GM18526 (cell line): ENCODE data around the gene APLF.

Source experiments
- POLR2A ChIP-seq: IDR thresholded peaks from 3 replicates; pipeline ENCODE4 v1.6.1; 2011; ENCODE audit not compliant: insufficient read length; ENCODE audit errors: extremely low read depth

Gene APLF

DNA sequence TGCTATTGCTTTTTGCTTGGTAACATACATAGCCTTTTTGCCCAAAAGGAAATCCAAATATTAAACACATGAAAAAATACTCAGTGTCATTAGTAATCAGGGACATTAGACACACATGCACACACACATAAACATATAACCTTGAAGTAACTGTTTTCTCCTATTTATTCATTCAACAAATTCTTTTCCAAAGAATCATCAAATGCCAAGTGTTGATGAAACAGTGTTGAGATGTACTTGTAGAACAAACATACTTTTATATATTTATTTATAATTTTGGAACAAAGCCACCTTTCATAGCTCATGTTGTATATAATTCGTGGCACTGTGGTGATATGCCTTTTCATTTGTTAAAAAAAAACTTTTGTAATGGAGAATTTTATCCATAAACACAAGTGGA lies 81.0 kb downstream of the APLF start:
- TF ChIP-seq POLR2A: no peak

DNA sequence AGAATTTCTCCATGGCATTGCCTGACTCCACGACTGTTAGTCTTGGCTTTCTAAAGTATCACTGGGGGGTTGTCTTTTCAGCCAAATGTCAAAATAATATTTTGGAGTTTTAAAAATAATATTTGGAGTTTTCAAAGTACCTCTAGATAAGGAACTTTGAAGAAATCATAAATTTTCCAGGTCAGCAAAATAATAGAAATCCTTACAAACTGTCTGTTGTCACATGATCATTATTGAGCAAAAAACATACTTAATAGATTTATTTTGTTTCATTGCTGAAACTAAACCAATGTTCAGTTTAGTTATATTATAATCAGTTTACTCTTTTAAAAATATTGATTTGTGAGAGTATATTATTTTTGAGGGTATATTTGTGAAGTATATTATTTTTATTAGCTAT lies 85.7 kb downstream of the APLF start:
- no peak for TF ChIP-seq POLR2A

DNA sequence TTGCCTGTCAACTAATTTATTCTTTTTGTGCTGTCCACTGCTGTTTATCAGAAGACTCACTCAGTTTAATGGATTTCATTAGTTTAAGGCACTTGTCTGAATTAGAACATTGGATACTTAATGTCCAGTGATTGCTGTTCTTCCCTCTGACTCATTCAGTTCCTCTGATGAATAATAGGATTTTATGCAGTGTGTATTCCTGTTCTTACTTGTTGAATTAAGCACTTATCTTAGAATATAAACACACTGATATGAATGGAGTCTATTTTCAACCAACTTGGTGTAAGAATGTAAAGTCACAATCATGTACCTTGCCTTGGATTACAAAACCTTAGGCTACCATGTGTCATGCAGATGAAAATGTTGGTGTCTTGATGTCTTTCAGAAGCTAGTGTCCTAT lies 89.0 kb downstream of the APLF start:
- no peak for TF ChIP-seq POLR2A

DNA sequence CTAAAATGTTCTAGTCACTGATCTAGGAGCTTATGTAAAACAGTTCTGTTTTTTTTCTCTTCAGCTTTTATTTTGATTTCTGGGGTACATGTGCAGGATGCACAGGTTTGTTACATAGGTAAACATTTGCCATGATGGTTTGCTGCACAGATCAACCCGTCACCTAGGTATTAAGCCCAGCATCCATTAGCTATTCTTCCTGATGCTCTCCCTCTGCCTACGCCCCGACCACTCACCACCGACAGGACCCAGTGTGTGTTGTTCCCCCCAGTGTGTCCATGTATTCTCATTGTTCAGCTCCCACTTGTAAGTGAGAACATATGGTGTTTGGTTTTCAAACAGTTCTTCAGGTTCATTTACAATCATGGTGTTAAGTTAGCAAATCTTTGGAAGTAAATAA lies 91.2 kb downstream of the APLF start:
- TF ChIP-seq POLR2A: no peak

DNA sequence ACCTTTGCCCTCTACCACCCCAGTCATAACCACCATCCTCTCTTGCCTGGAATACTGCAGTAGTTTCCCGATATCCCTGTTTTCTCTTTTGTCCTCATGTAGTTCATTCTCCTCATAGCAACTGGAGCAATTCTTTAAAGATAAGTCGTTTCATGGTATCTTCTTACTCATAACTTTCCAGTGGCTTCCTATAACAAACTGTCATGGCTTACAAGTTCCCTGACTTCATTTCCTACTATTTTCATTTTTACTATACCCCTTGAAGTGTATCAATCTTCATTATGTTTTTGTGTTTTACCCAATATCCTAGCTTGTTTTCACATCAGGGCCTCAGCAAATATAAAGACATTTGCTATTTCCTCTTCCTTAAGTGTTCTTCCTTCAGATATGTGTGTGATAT lies 92.3 kb downstream of the APLF start:
- no peak for TF ChIP-seq POLR2A

DNA sequence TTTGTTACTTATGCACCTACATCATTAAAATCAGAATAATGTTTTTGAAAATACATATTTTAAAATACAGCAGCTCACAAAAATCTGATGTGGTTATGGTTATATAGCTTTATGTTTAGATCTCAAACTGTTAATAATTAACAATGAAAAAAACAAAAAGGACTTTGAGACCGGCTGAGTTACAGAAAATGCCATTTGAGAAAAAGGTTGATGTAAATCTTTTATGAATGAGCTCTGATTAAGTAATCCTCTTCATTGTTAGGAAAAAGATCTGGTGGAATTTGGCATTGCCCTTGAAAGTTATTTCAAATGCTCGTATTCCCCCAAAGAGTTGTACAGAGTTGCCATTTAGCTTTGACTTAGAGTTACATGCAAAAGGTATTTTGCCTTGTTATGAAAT lies 93.2 kb downstream of the APLF start:
- TF ChIP-seq POLR2A: no peak

DNA sequence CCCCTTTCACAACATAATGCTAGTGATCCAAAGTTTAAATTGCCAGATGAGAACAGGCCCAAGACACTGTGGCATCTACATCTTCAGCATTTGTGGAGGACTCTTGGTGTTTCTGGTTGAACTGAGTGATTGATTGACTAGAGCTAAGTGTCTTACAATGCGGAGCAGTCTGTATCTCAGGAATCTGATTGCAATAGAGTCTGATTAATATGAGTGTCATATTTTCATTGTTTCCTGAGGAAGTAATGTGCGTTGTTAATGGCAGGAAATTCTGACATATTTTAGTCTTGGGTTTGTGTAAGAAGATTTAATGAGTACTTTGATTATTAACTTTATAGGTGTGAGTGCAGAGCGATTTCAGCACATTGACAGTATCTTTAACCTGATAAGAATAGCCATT lies 94.0 kb downstream of the APLF start:
- TF ChIP-seq POLR2A: no peak

DNA sequence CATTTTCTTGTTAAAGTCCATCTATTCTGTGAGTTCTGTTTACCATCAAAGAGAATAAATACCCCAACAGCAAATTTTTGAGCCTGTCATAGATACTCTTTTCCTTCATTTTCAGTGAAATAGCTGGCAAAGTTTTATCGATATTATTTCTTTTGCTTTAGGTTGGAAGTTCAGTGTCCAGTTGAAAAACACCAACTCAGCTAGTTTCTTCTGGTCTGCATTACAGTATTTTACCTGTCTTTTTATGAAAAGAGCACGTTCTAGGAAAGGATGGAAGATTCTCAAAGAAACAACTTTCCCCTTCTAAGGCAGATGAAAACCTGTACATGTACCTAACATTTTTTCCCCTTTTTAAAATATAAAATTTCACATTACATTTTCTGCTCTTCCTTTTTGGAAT lies 95.5 kb downstream of the APLF start:
- no peak for TF ChIP-seq POLR2A

DNA sequence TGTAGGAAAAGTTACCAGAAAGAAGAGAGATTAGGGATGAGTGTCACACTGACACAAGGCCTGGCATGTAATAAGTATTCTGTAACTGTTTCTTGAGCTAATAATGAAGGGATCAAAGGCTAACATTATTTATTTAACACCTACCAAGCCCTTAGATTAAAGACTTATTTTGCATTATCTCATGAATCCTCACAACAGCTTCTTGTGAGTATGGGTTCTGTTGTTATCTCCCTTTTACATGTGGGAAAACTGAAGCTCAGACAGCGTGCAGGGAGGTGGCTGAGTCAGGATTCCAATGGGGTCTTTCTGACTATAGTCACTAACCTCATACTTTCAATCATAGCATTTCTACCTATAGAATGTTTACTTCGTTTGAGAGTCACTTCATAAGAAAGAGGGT lies 97.0 kb downstream of the APLF start:
- no peak for TF ChIP-seq POLR2A

DNA sequence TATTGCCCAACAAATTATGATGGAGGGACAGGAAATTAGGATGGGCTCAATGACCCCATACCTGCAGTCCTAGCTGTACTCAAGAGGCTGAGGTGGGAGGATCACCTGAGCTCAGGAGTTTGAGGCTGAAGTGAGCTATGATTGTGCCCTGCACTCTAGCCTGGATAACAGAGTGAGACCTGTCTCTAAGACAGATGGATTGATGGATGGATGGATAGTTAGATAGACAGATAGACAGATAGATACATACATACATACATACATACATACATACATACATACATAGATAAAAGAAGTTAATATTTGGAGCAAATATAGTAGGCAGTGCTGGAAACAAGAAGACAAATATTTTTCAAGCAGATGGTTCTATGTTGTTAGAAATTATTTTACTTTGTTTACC lies 97.9 kb downstream of the APLF start:
- TF ChIP-seq POLR2A: no peak

DNA sequence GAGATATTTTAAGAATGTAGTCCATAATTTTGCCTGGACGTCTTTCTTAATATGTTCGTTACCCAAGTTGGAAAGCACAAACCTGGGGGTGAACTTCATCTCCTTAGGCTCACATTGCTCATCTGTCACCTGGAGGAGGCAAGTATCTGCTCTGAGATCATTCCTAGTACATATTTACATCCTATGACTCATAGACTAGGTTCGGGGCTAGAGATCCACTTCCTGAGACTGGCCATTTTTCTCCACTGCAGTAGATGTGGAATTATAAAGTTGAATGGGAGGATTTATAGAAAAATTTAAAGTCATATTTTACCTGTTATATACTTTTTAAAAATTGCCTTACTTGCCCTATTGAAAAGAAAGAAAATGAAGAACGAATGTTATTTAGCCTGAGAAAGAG lies 98.5 kb downstream of the APLF start:
- no peak for TF ChIP-seq POLR2A

DNA sequence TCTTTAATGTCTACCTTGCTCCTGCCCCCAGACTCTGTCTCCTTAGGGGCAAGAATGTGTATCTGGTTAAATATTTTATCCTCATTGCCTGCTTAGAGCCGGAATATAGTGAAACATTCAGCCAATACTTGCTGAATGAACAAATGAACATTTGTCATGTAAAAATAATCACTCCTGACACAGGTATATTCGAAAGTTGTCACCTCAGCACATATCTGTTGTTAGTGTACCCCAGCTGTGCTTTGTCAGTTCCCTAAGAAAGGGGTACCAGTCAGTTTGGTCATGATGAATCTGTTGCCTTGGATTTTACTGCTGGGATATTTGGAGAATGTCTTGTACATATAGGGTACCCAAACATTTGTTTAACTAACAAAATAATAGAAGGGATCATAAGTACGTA lies 99.0 kb downstream of the APLF start:
- TF ChIP-seq POLR2A: no peak

DNA sequence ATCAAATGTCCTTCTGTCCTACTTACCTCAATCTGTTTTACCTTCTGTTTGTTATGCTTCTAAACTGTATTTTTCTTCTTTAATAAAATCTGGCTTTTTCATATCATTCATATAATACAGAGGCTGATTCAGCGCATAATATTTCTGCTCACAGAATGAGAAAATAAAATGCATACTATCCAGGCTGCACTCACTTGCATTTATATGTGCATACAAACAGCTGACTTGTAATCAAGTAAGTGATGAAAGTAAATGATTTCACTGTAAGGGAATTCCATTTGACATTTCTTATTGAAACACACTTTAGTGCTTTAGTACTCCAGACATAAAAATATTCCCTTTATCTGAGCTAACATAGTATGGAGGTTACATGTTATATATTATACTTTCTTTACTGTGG lies 100.7 kb downstream of the APLF start:
- TF ChIP-seq POLR2A: no peak

DNA sequence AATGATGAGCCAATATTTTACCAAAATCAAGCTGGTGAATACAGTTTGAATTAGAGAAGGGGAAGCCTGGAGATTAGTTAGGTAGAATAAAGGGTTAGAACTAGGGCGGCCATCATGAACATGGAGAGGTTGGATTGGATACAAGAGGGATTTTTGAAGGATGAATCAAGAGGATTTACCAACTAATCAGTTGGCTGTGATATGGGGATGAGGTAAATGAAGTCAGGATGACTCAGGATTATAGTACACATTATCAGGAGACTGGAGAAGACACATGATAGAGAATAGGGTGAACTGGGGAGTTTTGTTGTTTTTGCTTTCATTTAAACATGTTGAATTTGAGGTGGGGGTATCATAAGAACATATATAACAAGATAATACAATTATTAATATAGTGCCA lies 102.2 kb downstream of the APLF start:
- no peak for TF ChIP-seq POLR2A

DNA sequence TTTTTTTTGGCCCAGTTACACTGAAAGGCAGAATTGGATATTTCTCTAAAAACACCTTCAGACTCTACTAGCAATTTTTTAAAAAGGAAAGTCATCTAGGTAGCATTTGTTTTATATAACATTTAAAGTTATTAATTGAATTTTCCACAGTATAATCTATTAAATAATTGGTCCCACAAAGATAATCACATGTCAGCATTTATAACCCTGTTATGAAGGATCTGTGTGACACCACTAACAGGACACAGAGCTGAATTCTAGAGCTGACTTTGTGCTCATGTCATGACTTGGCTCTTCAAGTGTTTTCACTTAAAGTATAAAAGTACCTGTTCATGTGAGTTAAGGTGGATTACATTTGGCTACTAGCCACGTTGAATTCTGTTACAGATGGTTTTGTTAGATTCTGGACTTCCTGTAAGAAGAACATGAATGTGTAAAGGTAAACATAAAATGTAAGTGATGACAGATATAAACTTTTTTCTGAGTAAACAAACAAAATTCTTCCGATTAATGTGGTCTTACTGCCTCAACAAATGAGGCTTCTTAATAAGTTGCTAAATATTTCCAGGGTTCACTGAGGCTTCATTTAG lies 106.9 kb downstream of the APLF start:
- TF ChIP-seq POLR2A: no peak

DNA sequence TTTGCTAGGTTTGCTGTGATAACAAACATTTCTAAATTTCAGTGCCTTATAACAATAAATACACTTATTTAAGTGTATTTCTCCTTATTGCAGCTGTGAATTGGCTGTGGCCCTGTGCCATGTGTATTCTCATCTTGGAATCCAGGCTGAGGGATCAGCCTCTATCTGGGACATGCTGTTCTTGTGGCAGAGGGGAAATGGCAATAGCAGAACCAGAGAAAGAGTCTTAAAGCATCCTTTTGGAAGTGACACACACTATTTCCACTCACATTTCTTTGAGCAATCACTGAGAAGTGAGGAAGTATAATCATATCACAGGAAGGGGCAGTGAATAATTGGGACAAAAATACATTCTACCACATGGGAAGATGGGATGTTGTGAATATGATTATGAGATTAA lies 109.8 kb downstream of the APLF start:
- TF ChIP-seq POLR2A: no peak

DNA sequence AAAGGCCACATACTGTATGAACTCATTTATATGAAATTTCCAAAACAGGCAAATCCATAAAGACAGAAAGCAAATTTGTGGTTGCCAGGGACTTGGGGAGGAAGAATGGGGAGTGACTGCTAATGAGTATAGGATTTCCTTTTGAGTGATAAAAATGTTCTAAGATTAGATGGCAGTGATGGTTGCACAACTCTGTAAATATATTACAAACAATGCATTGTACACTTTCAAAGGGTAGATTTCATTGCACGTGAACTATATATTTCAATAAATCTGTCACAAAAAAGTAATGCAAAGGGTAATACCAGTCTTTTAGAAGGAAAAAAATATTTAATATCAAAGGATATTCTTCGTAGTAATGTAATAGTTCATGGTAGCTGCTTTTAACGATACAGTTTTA lies 112.3 kb downstream of the APLF start:
- TF ChIP-seq POLR2A: no peak

DNA sequence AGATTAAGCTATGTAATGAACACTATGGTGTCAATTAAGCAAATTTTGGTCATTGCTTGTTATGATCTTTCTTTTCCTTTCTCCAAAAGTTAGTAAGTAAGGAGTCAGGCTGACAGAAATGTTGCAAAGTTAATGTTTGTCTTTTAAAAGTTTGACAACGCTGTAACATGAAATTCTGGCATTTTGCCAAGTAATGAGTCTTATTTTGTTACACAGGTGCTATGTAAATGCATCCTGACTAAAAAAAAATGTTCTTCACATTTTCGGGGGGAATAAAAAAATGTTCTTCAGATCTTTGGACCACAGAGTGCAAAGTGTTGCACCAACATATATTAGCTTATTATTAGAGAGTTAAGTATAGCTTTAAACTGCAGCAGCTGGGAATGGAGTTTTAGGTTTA lies 121.2 kb downstream of the APLF start:
- no peak for TF ChIP-seq POLR2A
